GM23338 (cell line): Measurements from ENCODE around the gene EGR1.

ENCODE experiments used
- CREB1 ChIP-seq: fragments of 250-450 bp; sonication (Bioruptor Pico); IDR thresholded peaks from 2 replicates; pipeline ENCODE4 v1.5.0; 2020; ENCODE audit warnings: low read depth, mild to moderate bottlenecking, moderate library complexity
- CTCF ChIP-seq, 2 experiments: fragments of 200-600 bp in 1 of 2; sonication (generic) in 1 of 2; conservative IDR thresholded peaks; 2 replicates each; pipeline versions ENCODE4 v1.5.1 to v1.6.1; 2016 to 2017; ENCODE audit warnings: antibody characterized with exemption in 2 of 2, low read depth in 2 of 2, mild to moderate bottlenecking in 2 of 2, moderate library complexity in 1 of 2
- ETS1 ChIP-seq: IDR thresholded peaks from 2 replicates; pipeline ENCODE4 v1.6.1; 2016; ENCODE audit warnings: antibody characterized with exemption
- EZH2 ChIP-seq: fragments of 200-600 bp; sonication (generic); IDR thresholded peaks from one replicate; pipeline ENCODE4 v1.8.0; 2017; ENCODE audit warnings: antibody characterized with exemption, mild to moderate bottlenecking, low read depth; ENCODE audit not compliant: unreplicated experiment
- EZH2phosphoT487 ChIP-seq: fragments of 200-600 bp; sonication (generic); IDR thresholded peaks from one replicate; pipeline ENCODE4 v1.8.1; 2018; ENCODE audit warnings: antibody characterized with exemption; ENCODE audit not compliant: unreplicated experiment
- JUNB ChIP-seq: IDR thresholded peaks from one replicate; pipeline ENCODE4 v1.6.1; 2016; ENCODE audit warnings: antibody characterized with exemption; ENCODE audit not compliant: unreplicated experiment
- POLR2AphosphoS5 ChIP-seq: IDR thresholded peaks from 2 replicates; pipeline ENCODE4 v1.6.1; 2016; ENCODE audit warnings: antibody characterized with exemption, low read depth
- REST ChIP-seq: IDR thresholded peaks from one replicate; pipeline ENCODE4 v1.6.1; 2018; ENCODE audit warnings: antibody characterized with exemption; ENCODE audit not compliant: unreplicated experiment
- STAT1 ChIP-seq: IDR thresholded peaks from one replicate; pipeline ENCODE4 v1.6.1; 2016; ENCODE audit warnings: antibody characterized with exemption; ENCODE audit not compliant: unreplicated experiment
- ZNF114 ChIP-seq: fragments of 250-450 bp; sonication (Bioruptor Pico); IDR thresholded peaks from 2 replicates; pipeline ENCODE4 v1.5.0; 2020; ENCODE audit warnings: mild to moderate bottlenecking, moderate library complexity
- ZNF331 ChIP-seq: fragments of 250-450 bp; sonication (Bioruptor Pico); IDR thresholded peaks from 2 replicates; pipeline ENCODE4 v1.5.0; 2020; ENCODE audit warnings: low read depth, mild to moderate bottlenecking, moderate library complexity

- no peak for TF ChIP-seq CTCF (conservative IDR thresholded peaks at IDR 0.05; ENCODE audit: low read depth in 2 of 2)
- no peak for TF ChIP-seq STAT1
- TF ChIP-seq REST: no peak
- TF ChIP-seq POLR2AphosphoS5: no peak
- TF ChIP-seq EZH2phosphoT487: no peak
- no peak for TF ChIP-seq JUNB
- TF ChIP-seq EZH2: no peak
- TF ChIP-seq ZNF331 (CRISPR knock-in tag): no peak
- no peak for TF ChIP-seq CREB1 (CRISPR knock-in tag)
- TF ChIP-seq ZNF114 (CRISPR knock-in tag): no peak
- TF ChIP-seq ETS1: no peak
These were observed 6.9 kb upstream of the EGR1 start for GRCh38 chr5:138458384-138458783.
